UCSD-AML1 (cell line): Measurements from ENCODE around the gene TRPV3.
"Not testable (repeated sequence)": the region's sequence is repeated elsewhere in the genome, so short reads cannot be mapped to it uniquely, and the experiment has no call there.

Source experiments
- DNase-seq: peaks from one replicate; lab custom pipeline; 2025; ENCODE audit not compliant: unreplicated experiment; lab: John Stamatoyannopoulos, UW

The TRPV3 gene

GRCh38 chr17:3557768-3558583 is at the start of gene TRPV3:
Gene TRPV3 (minus strand): TSS chr17:3557812. CDS start chr17:3554850, 2,962 bp downstream.
- no peak for DNase-seq

- DNase-seq = no peak
Measured at GRCh38 chr17:3603870-3604259, 46.3 kb upstream of the TRPV3 start.

- DNase-seq = no peak
Measured at GRCh38 chr17:3603119-3603869, 45.7 kb upstream of the TRPV3 start.

GRCh38 chr17:3602499-3602898 is 44.9 kb upstream of the TRPV3 start:
- peak; percentile 16 for DNase-seq

GRCh38 chr17:3600529-3601205 is 43.1 kb upstream of the TRPV3 start:
- DNase-seq = no peak

GRCh38 chr17:3598078-3598477 is 40.5 kb upstream of the TRPV3 start:
- DNase-seq = no peak

GRCh38 chr17:3596804-3597464 is 39.3 kb upstream of the TRPV3 start:
- no peak for DNase-seq

- DNase-seq = no peak
Measured at GRCh38 chr17:3594976-3595375, 37.4 kb upstream of the TRPV3 start.

GRCh38 chr17:3594051-3594800 is 36.6 kb upstream of the TRPV3 start:
- no peak for DNase-seq

GRCh38 chr17:3593384-3593783 is 35.8 kb upstream of the TRPV3 start:
- DNase-seq = no peak

- no peak for DNase-seq
Measured at GRCh38 chr17:3592216-3592860, 34.7 kb upstream of the TRPV3 start.

- no peak for DNase-seq
Measured at GRCh38 chr17:3590768-3591167, 33.2 kb upstream of the TRPV3 start.

- DNase-seq = no peak
Measured at GRCh38 chr17:3590231-3590630, 32.6 kb upstream of the TRPV3 start.

GRCh38 chr17:3589784-3590183 is 32.2 kb upstream of the TRPV3 start:
- no peak for DNase-seq

- no peak for DNase-seq
Measured at GRCh38 chr17:3585826-3586225, 28.2 kb upstream of the TRPV3 start.

- DNase-seq = no peak
Measured at GRCh38 chr17:3583456-3583855, 25.8 kb upstream of the TRPV3 start.

GRCh38 chr17:3582915-3583314 is 25.3 kb upstream of the TRPV3 start:
- DNase-seq = no peak

GRCh38 chr17:3578667-3579066 is 21.1 kb upstream of the TRPV3 start:
- not testable (repeated sequence) for DNase-seq

GRCh38 chr17:3576970-3577369 is 19.4 kb upstream of the TRPV3 start:
- no peak for DNase-seq

GRCh38 chr17:3575511-3575910 is 17.9 kb upstream of the TRPV3 start:
- DNase-seq = no peak
